SK-N-SH treated with all-trans-retinoic acid at 6 μM for 48 hours (cell line): ENCODE results near the gene CXorf66.
"Not testable (repeated sequence)": the region's sequence is repeated elsewhere in the genome, so short reads cannot be mapped to it uniquely, and the experiment has no call there.

Source experiments
- ATAC-seq: fragments of 200-7000 bp; cut with Tn5 transposase; 3 replicates; pipeline ENCODE4 v1.9.1; 2020; ENCODE audit warnings: mild to moderate bottlenecking, moderate library complexity
- ARNTL ChIP-seq: fragments of 450-650 bp; formaldehyde crosslinking; IDR thresholded peaks from 2 replicates; pipeline ENCODE4 v1.5.0; 2020; ENCODE audit warnings: low read depth, mild to moderate bottlenecking, moderate library complexity, borderline replicate concordance
- BACH2 ChIP-seq: fragments of 250-450 bp; sonication (Bioruptor Pico); IDR thresholded peaks from 2 replicates; pipeline ENCODE4 v1.9.0; 2021; ENCODE audit warnings: mild to moderate bottlenecking, borderline replicate concordance
- CREB5 ChIP-seq: fragments of 250-450 bp; sonication (Bioruptor Pico); IDR thresholded peaks from 2 replicates; pipeline ENCODE4 v1.5.1; 2020; ENCODE audit warnings: low read depth, mild to moderate bottlenecking, moderate library complexity
- CSRNP3 ChIP-seq: fragments of 250-450 bp; sonication (Bioruptor Pico); IDR thresholded peaks from 2 replicates; pipeline ENCODE4 v1.5.1; 2021; ENCODE audit warnings: mild to moderate bottlenecking, moderate library complexity
- ESRRG ChIP-seq: fragments of 250-450 bp; sonication (Bioruptor Pico); IDR thresholded peaks from 2 replicates; pipeline ENCODE4 v1.6.1; 2021; ENCODE audit warnings: mild to moderate bottlenecking
- GLIS3 ChIP-seq: fragments of 250-450 bp; sonication (Bioruptor Pico); IDR thresholded peaks from 2 replicates; pipeline ENCODE4 v1.5.0; 2020; ENCODE audit warnings: mild to moderate bottlenecking, moderate library complexity
- ISL1 ChIP-seq: fragments of 250-450 bp; sonication (Bioruptor Pico); IDR thresholded peaks from 2 replicates; pipeline ENCODE4 v2.1.2; 2022; ENCODE audit warnings: mild to moderate bottlenecking, moderate library complexity
- OSR1 ChIP-seq: fragments of 250-450 bp; sonication (Bioruptor Pico); IDR thresholded peaks from 2 replicates; pipeline ENCODE4 v1.8.0; 2022; ENCODE audit warnings: moderate library complexity, mild to moderate bottlenecking, inconsistent platforms
- PATZ1 ChIP-seq: fragments of 250-450 bp; sonication (Bioruptor Pico); IDR thresholded peaks from 2 replicates; pipeline ENCODE4 v1.8.0; 2020; ENCODE audit warnings: mild to moderate bottlenecking, moderate library complexity, borderline replicate concordance
- POU6F1 ChIP-seq: fragments of 250-450 bp; sonication (Bioruptor Pico); IDR thresholded peaks from 2 replicates; pipeline ENCODE4 v1.8.0; 2021; ENCODE audit warnings: low read depth, mild to moderate bottlenecking, moderate library complexity, borderline replicate concordance
- PPARA ChIP-seq: fragments of 250-450 bp; sonication (Bioruptor Pico); IDR thresholded peaks from 2 replicates; pipeline ENCODE4 v1.5.0; 2020; ENCODE audit warnings: mild to moderate bottlenecking, borderline replicate concordance
- RARB ChIP-seq: fragments of 250-450 bp; sonication (Bioruptor Pico); IDR thresholded peaks from 2 replicates; pipeline ENCODE4 v1.8.0; 2021; ENCODE audit warnings: mild to moderate bottlenecking, moderate library complexity
- SNAI2 ChIP-seq: fragments of 250-450 bp; sonication (Bioruptor Pico); IDR thresholded peaks from 2 replicates; pipeline ENCODE4 v1.5.0; 2020; ENCODE audit warnings: mild to moderate bottlenecking, moderate library complexity
- TCF4 ChIP-seq: fragments of 250-450 bp; sonication (Bioruptor Pico); IDR thresholded peaks from 2 replicates; pipeline ENCODE4 v1.8.0; 2021; ENCODE audit warnings: mild to moderate bottlenecking, moderate library complexity, borderline replicate concordance
- TOX ChIP-seq: fragments of 250-450 bp; sonication (Bioruptor Pico); IDR thresholded peaks from 2 replicates; pipeline ENCODE4 v1.8.0; 2021; ENCODE audit warnings: mild to moderate bottlenecking, moderate library complexity, borderline replicate concordance
- TSHZ2 ChIP-seq: fragments of 250-450 bp; sonication (Bioruptor Pico); IDR thresholded peaks from 2 replicates; pipeline ENCODE4 v1.5.0; 2020; ENCODE audit warnings: mild to moderate bottlenecking, moderate library complexity
- ZC3H10 ChIP-seq: fragments of 250-450 bp; sonication (Bioruptor Pico); IDR thresholded peaks from 2 replicates; pipeline ENCODE4 v1.5.1; 2021; ENCODE audit warnings: mild to moderate bottlenecking, moderate library complexity
- ZFP30 ChIP-seq: fragments of 450-650 bp; formaldehyde crosslinking; IDR thresholded peaks from 2 replicates; pipeline ENCODE4 v1.5.0; 2022; ENCODE audit warnings: mild to moderate bottlenecking, moderate library complexity
- ZNF565 ChIP-seq: fragments of 450-650 bp; formaldehyde crosslinking; conservative IDR thresholded peaks from 2 replicates; pipeline ENCODE4 v1.5.0; 2020; ENCODE audit warnings: low read depth, mild to moderate bottlenecking, moderate library complexity
- ZNF70 ChIP-seq: fragments of 450-650 bp; formaldehyde crosslinking; IDR thresholded peaks from 2 replicates; pipeline ENCODE4 v1.5.0; 2020; ENCODE audit warnings: mild to moderate bottlenecking, moderate library complexity
- ZNF8 ChIP-seq: fragments of 450-650 bp; formaldehyde crosslinking; IDR thresholded peaks from 2 replicates; pipeline ENCODE4 v1.5.0; 2020; ENCODE audit warnings: mild to moderate bottlenecking, moderate library complexity

CXorf66 gene

GRCh38 chrX:139924069-139924695 lies 41.1 kb downstream of the CXorf66 start (continued):
- TF ChIP-seq ZNF8 (CRISPR knock-in tag), result no peak
- no peak for TF ChIP-seq ZNF70

- ATAC-seq, result not testable (repeated sequence)
Measured at GRCh38 chrX:139921142-139921541, 44.2 kb downstream of the CXorf66 start.

- ATAC-seq, result no peak
- TF ChIP-seq SNAI2 (CRISPR knock-in tag) (no peak), RARB (CRISPR knock-in tag) (no peak), ZNF70 (no peak), ESRRG (CRISPR knock-in tag) (no peak), BACH2 (no peak), PATZ1 (CRISPR knock-in tag) (no peak), POU6F1 (no peak), ZNF565 (CRISPR knock-in tag) (no peak), TCF4 (CRISPR knock-in tag) (no peak), TSHZ2 (CRISPR knock-in tag) (no peak), PPARA (CRISPR knock-in tag) (no peak), ISL1 (CRISPR knock-in tag) (no peak), ZFP30 (no peak), TOX (CRISPR knock-in tag) (no peak), ZNF8 (CRISPR knock-in tag) (no peak), CREB5 (CRISPR knock-in tag) (no peak), ARNTL (no peak), CSRNP3 (CRISPR knock-in tag) (no peak), ZC3H10 (CRISPR knock-in tag) (no peak), OSR1 (CRISPR knock-in tag) (no peak)
- TF ChIP-seq, all 23 proteins: peak for 0
Measured at GRCh38 chrX:139920316-139920715, 45.0 kb downstream of the CXorf66 start.

- TF ChIP-seq ZNF565 (CRISPR knock-in tag) (no peak), CSRNP3 (CRISPR knock-in tag) (no peak), ISL1 (CRISPR knock-in tag) (no peak), TOX (CRISPR knock-in tag) (no peak), ZC3H10 (CRISPR knock-in tag) (no peak), OSR1 (CRISPR knock-in tag) (no peak), ARNTL (no peak), GLIS3 (CRISPR knock-in tag) (no peak), BACH2 (no peak)
- ATAC-seq, result no peak
Measured at GRCh38 chrX:139914421-139914820, 50.9 kb downstream of the CXorf66 start.
